Dermis blood vessel endothelial cell (primary cell): ENCODE results near the gene SYT9. TPM values are rescaled to one million over a fixed set of nuclear protein-coding genes. Genes with fewer than 3 reads are reported as not detected.

Experiments
- DNase-seq: peaks from one replicate; pipeline ENCODE4 v3.0.0; 2010
- total RNA-seq: library from RNA; depleted of rRNA; stranded (reverse); fragments of >200 nt; gene quantifications from 2 replicates; pipeline ENCODE4 v1.2.3, GENCODE V29; 2014

The SYT9 gene
- total RNA-seq, 1 donor from 2014 or later = 0.51 TPM

DNA sequence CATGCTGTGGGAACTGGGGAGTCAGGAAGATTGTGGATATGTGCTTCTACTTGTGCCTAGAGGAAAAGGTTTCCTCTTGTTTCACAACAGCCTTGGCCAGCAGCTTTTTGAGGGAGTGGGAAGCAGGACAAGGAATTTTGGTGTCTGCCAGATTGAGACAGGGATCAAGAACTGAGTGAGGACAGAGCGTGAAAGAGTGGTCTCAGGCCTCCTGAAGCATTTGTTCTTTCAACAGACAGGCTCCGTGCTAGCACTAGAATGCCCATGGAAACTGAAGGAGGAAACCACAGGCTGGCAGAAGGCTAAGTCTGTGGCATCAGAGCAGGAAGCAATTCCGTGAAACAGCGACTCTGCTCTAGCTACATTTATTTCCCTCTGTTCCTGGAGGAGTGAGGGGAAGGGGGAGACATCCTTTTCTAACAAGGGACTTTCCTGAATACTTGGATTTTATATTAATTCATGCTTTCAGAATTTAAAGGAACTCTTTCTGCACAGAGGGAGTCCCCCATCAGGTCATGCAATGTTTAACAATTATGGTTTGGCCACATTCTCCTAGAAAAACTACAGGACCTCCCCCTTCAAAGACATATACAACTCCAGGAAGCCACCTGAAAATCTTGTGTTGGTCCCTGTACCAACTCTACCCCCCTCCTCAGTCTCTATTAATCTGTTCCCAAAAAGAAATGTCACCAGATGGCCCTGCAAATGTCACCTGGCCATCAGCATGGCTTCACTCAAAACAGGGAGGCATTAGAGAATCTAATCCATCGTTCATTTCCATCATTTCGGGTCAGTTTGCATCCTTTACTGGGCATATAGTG is 96.1 kb downstream of the SYT9 start:
- DNase-seq = no peak

DNA sequence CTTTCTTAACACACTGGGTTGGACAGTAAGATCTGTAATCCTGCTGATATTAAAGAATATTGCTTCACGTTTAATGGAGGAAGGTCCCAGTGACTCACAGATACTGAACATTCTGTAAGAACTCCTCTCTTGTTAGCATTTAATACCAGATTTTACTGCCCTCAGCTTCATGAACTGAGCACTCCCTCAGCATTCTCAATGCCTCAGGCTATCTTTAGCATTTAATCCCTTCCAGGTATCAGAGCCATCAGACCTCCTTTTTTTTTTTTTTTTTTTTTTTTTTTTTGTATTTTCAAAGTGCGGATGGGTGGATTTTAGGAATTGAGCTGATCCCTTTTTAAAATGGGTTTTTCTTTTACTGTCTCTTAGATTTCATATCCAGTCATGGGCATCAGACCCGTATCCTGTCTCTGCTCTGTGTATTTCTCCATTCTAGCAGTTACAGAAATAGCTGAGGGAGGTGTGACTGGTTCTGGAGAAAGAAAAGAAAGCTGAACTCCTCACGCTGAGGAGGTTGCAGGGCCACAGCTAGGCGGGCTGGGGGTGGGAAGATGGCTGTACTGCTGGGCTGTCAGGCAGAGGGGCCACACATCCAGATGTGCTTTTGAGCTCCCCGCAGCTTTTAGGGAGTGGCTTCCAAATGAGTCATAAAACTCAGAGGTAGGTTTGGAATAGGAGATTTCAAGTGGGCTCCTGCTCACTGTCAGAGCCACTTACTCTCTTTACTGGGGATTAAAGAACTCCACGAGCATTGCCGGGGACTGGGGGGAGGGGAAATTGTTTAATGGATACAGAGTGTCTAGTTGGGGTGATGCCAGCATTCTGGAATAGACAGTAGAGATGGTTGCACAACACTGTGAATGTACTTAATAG is 97.0 kb downstream of the SYT9 start:
- DNase-seq = no peak

DNA sequence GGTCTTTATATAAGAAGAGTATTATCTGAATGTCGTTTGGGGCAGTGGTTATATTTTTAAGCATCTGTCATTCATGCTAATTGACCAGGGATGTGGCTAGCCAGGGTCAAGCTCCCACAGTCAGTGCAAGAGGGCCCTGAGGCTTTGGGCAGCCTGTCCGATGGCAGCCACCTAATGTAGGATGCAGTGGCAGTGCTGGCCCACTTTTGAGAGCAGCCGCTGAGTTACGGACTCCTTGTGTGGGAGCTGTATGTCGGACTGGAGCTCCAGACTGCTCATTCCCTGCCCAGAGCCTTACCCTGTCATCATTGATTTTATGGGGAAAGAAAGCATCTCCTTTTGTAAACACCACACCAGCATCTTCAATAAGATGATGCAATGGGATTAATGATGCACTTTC is 99.5 kb downstream of the SYT9 start:
- no peak for DNase-seq

DNA sequence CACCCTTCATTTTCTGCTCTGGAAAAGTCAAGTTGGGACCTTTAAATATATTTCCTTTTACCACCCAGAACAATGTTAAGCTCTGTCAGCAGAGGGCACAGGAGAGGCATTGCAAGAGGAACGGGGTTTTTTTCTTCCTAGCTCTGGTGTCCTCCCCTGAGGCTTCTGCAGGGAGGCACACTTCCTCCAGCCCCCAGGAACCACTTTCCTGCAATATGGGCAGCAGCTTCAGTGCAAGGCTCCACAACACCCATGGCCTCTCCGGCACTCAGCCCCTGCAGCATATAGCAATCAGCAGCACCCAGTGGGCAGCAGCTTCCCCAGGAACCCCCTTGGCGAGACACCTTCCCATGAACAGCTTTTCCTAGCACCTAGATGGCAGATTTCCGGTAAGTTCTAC is 101.4 kb downstream of the SYT9 start:
- peak; percentile 45 for DNase-seq

DNA sequence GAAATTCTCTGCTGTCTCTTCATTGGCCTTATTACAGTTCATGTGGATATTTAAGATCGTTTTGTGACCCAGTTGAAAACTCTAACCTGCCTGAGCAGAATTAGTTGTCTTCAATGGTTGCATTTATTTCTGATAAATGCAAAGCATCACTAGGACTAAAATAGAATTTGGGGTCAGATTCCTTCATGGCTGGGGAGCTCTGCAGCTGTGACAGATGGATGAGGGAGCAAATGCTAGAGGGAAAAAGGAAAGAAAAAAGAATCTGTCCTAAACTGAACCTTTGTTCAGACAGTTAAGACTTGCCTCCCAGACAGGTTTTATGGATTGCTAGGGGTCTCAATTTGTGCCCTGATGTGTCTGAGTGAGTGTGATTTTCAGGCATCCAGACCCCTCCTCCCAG is 113.0 kb downstream of the SYT9 start:
- no peak for DNase-seq

DNA sequence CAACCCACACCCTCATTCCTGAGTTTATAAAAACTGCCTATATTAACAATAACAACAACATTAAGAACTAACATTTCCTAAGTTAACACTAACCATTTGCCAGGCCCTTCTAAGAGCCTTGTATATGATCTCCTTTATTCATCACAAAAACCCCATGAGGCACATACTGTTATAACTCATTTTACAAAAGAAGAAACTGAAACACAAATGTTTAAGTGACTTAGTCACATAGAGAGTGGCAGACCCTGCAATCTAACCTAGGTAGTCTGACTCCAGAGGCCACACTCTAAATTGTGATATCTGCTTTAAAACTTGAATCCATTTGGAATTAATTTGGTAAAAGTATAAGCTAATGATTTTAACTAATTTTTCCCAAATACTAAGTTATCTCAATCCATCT is 116.1 kb downstream of the SYT9 start:
- no peak for DNase-seq

DNA sequence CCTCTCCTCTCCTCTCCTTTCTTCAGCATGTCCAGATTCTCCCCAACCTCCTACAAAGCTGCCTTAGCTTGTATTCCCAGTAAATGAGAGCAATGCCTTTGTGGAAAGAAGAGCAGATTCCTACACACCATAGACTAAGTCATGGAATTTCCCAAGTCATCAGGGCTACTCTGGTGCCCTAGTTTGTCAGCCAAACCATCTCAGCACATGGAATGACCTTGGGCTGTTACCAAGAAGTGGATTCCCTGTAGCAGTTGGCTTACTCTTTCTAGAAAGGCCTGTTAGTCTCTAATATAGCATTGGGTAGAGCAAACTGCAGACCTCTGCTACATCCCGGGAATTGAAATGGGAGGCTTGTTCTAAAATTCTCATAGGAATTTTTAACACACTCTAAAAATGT is 124.7 kb downstream of the SYT9 start:
- no peak for DNase-seq

DNA sequence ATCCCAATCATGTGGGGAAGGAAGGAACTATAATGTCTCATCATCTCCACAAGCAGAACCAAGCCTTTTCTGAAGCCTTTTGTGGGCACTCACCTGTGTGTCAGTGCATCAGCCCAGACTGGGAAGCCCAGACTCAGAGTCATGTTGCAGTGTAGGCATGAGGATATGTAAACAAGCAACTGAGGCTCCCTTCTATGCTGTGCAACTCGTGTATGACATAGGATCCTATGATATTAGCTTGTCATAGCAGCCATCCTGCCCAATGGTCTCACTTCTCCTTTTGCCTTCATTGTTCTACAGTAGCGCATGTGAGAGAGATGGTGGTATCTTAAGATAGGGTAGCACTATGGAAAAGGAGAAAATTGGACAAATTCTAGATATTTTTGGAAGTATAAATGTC is 130.2 kb downstream of the SYT9 start:
- DNase-seq = no peak

DNA sequence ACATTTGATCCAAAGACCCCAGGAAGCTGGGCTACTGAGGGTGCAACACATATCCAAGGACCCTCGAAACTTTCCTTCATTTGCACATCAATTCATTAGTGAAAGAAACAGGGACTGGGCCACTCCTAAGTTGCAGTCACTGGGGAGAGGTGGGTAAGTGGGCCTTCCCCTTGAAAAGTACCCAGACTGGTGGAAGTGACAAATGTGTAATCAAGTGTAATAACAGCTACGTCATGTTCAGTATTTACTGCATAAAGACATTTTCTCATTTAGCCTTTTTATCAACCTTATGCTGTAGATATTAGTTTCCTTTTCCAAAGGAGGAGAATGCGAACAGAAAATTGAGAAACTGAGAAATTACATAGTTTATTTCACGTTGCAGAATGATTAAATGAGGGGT is 131.7 kb downstream of the SYT9 start:
- no peak for DNase-seq

DNA sequence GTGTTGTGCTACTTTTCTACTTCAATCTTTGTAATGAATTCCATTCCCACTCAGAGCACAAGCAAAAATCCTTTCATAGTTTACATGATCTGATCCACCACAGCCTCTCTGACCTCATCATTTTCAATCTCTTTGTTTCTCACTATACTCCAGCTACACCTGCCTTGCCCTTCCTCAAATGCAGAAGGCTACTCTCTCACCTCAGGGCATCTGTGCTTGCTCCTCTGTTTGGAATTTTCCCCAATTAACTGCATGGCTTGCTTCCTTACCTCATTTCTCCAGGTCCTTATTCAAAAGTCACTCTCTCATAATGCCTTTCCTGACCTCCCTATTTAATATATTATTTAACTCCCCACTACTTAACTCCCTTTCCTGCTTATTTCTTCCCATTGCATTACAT is 133.0 kb downstream of the SYT9 start:
- DNase-seq = no peak

DNA sequence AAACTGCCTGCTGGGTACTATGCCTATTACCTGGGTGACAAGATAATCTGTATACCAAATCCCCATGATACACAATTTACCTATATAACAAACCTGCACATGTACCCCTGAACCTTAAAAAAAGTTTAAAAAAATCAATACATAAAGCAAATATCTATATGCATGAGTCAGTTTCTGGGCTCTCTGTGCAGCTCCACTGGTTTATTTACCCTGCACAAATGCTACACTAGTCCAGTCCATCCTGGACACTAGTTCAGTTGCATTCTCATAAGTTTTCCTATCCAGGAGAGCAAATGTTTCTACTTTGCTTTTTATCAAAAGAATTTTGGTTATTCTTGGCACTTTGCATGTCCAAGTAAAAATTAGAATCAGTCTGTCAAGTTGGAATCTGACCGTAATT is 133.8 kb downstream of the SYT9 start:
- no peak for DNase-seq

DNA sequence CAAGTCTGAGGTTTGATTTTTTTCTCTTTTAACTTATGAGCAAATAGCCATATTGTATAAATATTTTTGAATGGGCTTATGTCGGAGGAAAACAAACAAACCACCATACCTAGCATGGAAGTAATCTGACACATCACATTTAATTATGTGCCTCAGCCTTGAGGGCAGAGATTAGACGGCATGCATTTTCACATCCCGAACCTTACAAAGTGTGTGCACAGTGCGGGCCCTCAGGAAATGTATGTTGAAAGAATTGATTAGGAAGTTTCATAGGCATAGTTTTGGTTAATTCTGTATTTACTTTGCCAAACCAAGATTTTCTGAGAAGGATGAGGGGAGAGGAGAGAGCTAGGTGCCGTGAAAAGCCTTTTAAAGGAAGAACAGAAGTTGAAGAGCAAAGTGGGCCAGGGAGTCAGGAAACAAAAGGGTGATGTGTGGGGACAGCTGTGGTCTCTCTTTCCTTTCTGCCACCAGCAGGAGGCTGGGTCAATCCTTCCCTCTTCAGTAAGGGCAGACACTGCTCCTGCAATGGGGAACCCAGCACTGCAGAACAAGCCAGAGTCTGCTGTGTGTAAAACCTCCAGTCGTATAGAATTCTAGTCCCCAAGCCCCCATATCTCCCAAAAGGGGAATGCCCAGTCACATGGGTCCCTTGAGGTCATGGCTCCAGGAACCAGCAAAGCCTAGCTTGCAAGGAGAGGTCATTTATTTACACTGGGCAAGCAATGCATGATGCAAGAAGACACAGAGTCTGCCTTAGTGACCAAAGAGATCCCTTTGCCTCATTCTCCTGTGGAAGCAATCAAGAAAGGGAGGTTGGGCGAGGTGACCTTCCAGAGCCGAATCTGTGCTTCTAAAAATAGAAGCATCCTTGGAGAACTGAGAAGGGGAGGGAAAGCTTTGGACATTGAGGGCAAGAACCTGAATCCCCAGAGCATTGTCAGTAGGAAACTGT is 162.5 kb downstream of the SYT9 start:
- DNase-seq = no peak

DNA sequence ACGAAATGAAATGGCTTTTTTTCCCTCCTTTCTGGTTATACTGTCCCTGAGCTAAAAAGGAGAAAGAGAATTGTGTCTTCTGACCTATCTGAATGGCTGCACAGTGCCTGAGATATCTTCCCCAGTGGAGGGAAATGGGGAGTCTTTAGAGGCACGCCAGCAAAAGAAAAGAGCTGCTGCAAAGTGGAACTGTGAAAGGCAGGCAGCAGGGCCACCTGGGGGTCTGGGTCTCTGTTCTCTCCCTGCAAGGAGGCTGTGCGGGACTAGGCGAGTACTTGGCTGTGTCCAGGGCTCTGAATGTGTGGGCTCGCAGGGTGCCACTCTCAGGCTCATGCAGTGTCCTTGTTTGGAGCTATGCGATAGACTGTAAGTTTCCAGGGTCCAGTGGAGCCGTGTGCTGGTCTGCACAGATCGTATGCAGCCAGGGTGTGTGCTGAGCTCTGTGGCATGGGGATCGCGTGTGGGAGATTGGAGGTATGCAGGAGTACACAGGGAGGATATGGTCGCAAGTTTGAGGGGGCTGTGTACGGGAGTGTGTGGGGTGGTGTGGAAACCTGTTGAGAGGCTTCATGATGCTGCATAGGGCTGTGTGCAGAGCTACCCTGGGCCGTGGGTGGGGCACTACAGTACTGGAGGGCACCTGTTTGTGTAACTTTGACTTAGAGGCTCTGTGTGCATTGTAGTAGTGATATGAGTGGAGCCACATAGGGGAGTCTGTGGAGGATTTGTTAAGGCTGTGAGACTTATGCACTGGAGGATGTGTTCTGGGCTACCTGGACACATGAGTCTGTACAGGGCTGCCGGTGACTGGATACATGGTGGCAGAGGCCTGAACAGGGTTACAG is 163.5 kb downstream of the SYT9 start:
- no peak for DNase-seq

DNA sequence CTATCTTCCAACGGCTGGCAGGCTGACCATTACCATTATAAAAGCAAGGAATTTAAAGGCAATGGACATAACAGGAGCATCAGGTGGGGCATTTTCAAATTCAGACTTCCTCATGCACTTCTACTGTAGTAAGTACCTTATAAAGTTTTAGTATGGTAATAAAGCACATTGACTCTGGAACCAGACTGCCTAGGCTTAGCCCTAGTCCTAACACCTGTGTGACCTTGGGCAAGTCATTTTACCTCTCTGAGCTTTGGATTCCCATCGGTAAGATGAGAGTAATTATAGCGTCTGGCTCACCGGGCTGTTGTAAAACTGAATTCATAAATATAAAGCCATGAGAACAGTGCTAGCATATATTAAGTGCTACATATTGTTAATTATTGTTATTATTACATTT is 164.4 kb downstream of the SYT9 start:
- no peak for DNase-seq

DNA sequence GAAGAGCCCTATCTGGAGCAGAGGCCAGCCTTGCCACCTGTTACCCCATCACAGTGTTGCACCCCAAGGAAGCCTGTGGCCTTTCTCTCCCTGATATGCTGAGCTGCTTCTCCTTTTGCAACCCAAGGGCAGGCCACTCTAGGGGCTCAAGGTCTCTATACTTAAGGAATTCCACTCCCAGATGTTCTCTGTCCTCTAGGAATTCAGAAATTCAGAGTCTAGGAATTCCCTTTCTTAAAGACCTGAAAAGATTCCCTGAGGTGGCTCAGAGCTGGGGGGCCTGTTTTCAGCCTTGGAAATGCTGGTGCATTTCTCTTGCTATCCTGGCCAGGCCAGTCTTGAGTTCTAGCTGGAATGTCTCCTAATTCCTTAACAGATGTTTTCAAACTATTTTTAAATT is 165.6 kb downstream of the SYT9 start:
- no peak for DNase-seq

DNA sequence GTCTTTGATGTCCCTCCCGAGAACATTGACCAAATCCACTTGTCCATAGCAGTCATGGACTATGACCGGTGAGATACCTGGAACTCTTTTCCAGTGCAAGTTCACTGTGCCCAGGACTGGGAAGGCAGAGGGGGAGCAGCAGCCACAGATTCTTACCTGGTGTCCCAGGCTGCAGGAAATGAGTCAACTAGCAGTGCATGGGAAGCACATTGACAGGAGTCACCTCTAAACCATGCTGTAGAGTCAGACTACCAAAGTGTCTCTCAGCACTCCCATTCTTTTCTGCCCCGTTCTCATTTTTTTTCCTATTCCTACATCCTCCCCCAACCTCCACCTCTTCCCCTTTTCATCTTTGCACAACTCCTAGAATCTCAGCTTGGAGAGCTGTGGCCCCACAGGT is 166.4 kb downstream of the SYT9 start:
- DNase-seq = no peak

DNA sequence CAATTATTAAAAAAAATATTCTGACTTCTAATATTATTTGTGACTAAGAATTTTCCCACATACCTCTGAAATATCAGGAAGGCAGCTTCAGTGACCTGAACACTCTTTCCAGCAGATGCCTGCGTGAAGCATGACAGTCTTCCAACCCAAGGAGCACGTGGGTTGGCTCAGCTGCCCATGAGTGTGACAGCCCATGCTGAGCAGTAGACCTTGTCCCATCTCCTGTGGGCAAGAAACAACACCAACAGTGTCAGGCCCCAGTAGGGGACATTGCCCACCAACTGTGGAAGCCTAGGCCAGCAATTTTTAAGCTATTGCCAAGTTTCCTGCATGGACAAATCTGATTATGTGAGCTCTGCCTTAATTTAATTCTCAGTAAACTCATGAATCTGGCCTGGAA is 167.2 kb downstream of the SYT9 start:
- no peak for DNase-seq

DNA sequence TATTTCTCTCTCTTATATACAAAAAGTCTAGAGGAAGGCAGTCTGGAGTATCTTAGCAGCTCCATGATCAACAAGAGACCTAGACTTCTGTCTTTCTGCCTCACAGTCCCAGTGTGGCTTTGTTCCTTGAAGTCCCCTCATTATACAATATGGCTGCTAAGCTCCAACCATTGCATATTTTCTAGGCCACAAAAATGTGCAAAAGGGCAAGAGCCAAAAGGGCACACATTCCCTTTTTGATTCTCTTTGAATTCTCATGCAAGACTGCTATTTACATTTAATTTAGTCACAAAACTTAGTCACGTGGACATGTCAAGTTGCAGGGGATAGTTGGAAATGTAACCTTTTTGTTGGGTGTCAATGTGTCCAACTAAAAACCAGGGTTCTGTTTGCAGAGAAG is 169.4 kb downstream of the SYT9 start:
- DNase-seq = no peak

DNA sequence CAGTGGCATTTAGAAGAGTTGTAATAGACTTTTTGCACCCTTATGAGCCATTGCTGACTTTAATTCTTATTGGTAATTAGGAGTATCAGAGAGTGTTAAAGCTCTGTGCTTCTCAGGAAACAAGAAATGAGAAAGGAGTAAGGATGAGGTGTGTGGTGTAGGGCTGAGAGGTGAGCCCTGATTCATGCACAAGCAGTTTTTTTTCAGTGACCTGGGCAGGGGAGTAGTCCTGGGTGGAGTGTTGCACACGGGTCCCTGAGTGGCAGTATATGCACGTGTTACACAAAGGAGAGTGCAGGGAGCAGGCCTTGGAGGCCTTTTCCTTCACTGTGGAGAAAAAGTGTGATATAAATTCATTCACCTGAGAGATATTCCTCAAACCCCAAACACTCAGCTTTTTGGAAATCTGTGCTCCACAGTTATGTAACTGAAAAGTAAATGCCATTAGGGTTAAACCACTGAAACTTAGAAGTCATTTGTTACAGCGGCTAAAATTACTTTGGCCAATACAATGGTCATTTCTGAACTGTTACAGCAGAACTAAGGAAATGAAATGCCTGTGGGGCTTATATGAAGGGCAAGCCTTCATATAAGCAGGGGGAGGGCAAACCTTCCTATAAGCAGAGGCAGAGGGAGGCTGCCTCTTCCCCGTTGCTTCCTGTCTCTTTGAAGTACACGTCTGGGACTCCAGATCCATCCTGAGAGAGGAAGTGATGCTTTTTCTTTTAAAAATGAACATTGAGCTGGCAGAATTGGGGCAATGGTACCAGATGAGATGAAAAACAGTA is 171.0 kb downstream of the SYT9 start:
- no peak for DNase-seq

DNA sequence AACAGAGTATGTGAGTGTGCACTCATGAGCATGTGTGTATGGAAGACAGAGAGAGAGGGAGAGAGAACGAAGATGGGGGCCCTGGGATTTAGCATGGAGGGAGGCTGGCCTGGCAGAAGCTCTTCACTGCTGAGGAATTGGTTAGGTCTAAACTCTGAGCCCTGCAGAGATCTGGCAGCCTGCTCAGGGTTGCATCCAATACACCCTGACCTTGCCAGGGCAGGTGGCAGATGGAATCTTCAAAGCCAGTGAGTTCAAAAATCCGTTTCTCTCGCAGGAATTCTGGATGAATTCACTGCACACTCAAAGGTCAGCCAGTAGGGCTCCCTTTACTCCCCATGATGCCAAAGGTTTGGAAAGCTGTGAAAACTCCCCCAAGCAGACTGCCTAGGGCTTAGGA is 172.2 kb downstream of the SYT9 start:
- no peak for DNase-seq

DNA sequence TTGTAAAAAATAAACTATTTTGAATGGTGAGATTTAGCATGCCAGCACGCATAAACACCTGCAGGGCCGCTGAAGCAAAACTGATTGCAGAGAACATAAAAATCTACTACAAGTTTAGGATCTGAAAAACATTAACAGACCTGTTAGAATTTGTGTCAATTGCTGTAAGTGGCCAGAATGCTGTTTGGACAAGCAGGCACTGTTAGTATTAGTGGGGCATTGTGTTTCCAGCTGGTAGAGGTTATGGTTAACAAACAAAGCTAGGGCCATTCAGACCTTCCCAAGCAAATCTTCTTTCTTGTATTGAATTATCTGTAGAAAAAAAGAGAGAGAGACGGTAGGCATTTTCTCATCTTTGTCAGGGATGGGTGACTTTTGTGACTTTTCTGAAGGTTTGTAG is 176.0 kb downstream of the SYT9 start:
- no peak for DNase-seq
